ENCODE results near the gene SRC. TPM values are rescaled to one million over a fixed set of nuclear protein-coding genes. Genes with fewer than 3 reads are reported as not detected.

Gene SRC
- polyA plus RNA-seq, 1 donor: 16.6 TPM

GRCh38 chr20:37408302-37409193 lies 62.6 kb downstream of the SRC start:
- no peak for DNase-seq (ENCODE audit: low read depth)

- DNase-seq (ENCODE audit: low read depth): no peak
Measured at GRCh38 chr20:37411408-37412219, 65.7 kb downstream of the SRC start.

GRCh38 chr20:37413023-37413334 lies 67.0 kb downstream of the SRC start:
- no peak for DNase-seq (ENCODE audit: low read depth)

- DNase-seq (ENCODE audit: low read depth): no peak
Measured at GRCh38 chr20:37413379-37413778, 67.4 kb downstream of the SRC start.

- DNase-seq (ENCODE audit: low read depth): no peak
Measured at GRCh38 chr20:37414224-37415035, 68.5 kb downstream of the SRC start.

GRCh38 chr20:37415118-37416085 lies 69.5 kb downstream of the SRC start:
- no peak for DNase-seq (ENCODE audit: low read depth)

GRCh38 chr20:37416100-37416847 lies 70.3 kb downstream of the SRC start:
- DNase-seq (ENCODE audit: low read depth): no peak

- no peak for DNase-seq (ENCODE audit: low read depth)
Measured at GRCh38 chr20:37416848-37417616, 71.1 kb downstream of the SRC start.

- no peak for DNase-seq (ENCODE audit: low read depth)
Measured at GRCh38 chr20:37417617-37418467, 71.9 kb downstream of the SRC start.

GRCh38 chr20:37418591-37419109 lies 72.7 kb downstream of the SRC start:
- DNase-seq (ENCODE audit: low read depth): no peak

GRCh38 chr20:37419307-37419706 lies 73.4 kb downstream of the SRC start:
- no peak for DNase-seq (ENCODE audit: low read depth)

- no peak for DNase-seq (ENCODE audit: low read depth)
Measured at GRCh38 chr20:37419774-37420542, 74.0 kb downstream of the SRC start.

GRCh38 chr20:37420610-37421009 lies 74.7 kb downstream of the SRC start:
- no peak for DNase-seq (ENCODE audit: low read depth)

- DNase-seq (ENCODE audit: low read depth): no peak
Measured at GRCh38 chr20:37421060-37421905, 75.3 kb downstream of the SRC start.

- DNase-seq (ENCODE audit: low read depth): no peak
Measured at GRCh38 chr20:37421988-37422387, 76.0 kb downstream of the SRC start.

GRCh38 chr20:37422791-37423286 lies 76.9 kb downstream of the SRC start:
- no peak for DNase-seq (ENCODE audit: low read depth)
